NCI-H748 treated with DMSO at 0.1 percent for 48 hours (cell line): Measurements from ENCODE around the gene MRPL4.
A peak's percentile ranks its signal among the peaks of the same experiment; 100 is the strongest.
"Not testable (repeated sequence)": the region's sequence is repeated elsewhere in the genome, so short reads cannot be mapped to it uniquely, and the experiment has no call there.

Experiments used
- DNase-seq: peaks from one replicate; lab custom pipeline; 2025; lab: John Stamatoyannopoulos, UW

MRPL4 gene

GRCh38 chr19:10262771-10263170, 10.8 kb downstream of the MRPL4 start:
- DNase-seq: no peak

GRCh38 chr19:10266706-10267105, 14.7 kb downstream of the MRPL4 start:
- DNase-seq: no peak

GRCh38 chr19:10268071-10268470, 16.1 kb downstream of the MRPL4 start:
- DNase-seq: no peak

GRCh38 chr19:10269333-10270179, 17.5 kb downstream of the MRPL4 start:
- peak; percentile 6 for DNase-seq

GRCh38 chr19:10270180-10270615, 18.2 kb downstream of the MRPL4 start:
- no peak for DNase-seq

GRCh38 chr19:10270616-10271394, 18.8 kb downstream of the MRPL4 start, which contains the start of gene ICAM1:
Gene ICAM1, plus strand, starts transcription at chr19:10271120. Its CDS starts 40 bp downstream, at chr19:10271160.
- peak; percentile 3 for DNase-seq

GRCh38 chr19:10271543-10272086, 19.6 kb downstream of the MRPL4 start:
- DNase-seq: no peak

- DNase-seq: no peak
These were observed 22.6 kb downstream of the MRPL4 start for GRCh38 chr19:10274589-10274988.

GRCh38 chr19:10277795-10278589, 26.0 kb downstream of the MRPL4 start:
- DNase-seq: no peak

- no peak for DNase-seq
These were observed 26.9 kb downstream of the MRPL4 start for GRCh38 chr19:10278935-10279334.

- DNase-seq: no peak
These were observed 27.9 kb downstream of the MRPL4 start for GRCh38 chr19:10279737-10280442.

GRCh38 chr19:10282043-10282442, 30.0 kb downstream of the MRPL4 start:
- not testable (repeated sequence) for DNase-seq

- no peak for DNase-seq
These were observed 31.5 kb downstream of the MRPL4 start for GRCh38 chr19:10283301-10284064.

- no peak for DNase-seq
These were observed 32.3 kb downstream of the MRPL4 start for GRCh38 chr19:10284065-10284959.

- no peak for DNase-seq
These were observed 32.9 kb downstream of the MRPL4 start for GRCh38 chr19:10284960-10285278.

GRCh38 chr19:10285393-10285792, 33.4 kb downstream of the MRPL4 start:
- DNase-seq: no peak

GRCh38 chr19:10286803-10287737, 35.1 kb downstream of the MRPL4 start, which contains the start of gene ICAM4:
Gene ICAM4, plus strand, starts transcription at chr19:10286955. Its CDS starts 58 bp downstream, at chr19:10287013.
- no peak for DNase-seq

- DNase-seq: peak; percentile 11
These were observed 36.7 kb downstream of the MRPL4 start for GRCh38 chr19:10288662-10289166.
